Naive thymus-derived CD8-positive, alpha-beta T cell (primary cell): ENCODE measurements around the gene MS4A6E. TPM values are rescaled to one million over a fixed set of nuclear protein-coding genes. Genes with fewer than 3 reads are reported as not detected.

Experiments
- ATAC-seq, 2 donors: fragments of 150-1000 bp; cut with Tn5 transposase in 1 of 2; sonication (Bioruptor Pico), chemical (Tn5 transposase) in 1 of 2; 1 replicate in 1 of 2; 2 replicates in 1 of 2; pipeline ENCODE4 v1.10.0; 2021; ENCODE audit warnings: mild to moderate bottlenecking in 2 of 2, moderate library complexity in 2 of 2
- POLR2A ChIA-PET: fragments of 350-600 bp; sonication (Branson Sonifier 250); formaldehyde crosslinking; loops from one replicate; lab custom pipeline; 2021; ENCODE audit warnings: antibody characterized with exemption; lab: Charles Lee
- DNase-seq, 10 donors: peaks; one replicate each; pipeline versions ENCODE4 v3.0.0 to v3.0.0-alpha.2; 2020 to 2022
- H3K27ac Mint-ChIP-seq, 10 donors: one replicate each; pipeline ENCODE4 v1.8.0; 2020 to 2022; ENCODE audit warnings: mild to moderate bottlenecking in 10 of 10, mixed read lengths in 10 of 10, moderate library complexity in 4 of 10, inconsistent platforms in 1 of 10
- H3K27me3 Mint-ChIP-seq, 5 donors: one replicate each; pipeline ENCODE4 v1.8.0; 2021 to 2022; ENCODE audit warnings: mixed read lengths in 5 of 5
- H3K36me3 Mint-ChIP-seq, 3 donors: one replicate each; pipeline ENCODE4 v1.8.0; 2020 to 2022; ENCODE audit warnings: mixed read lengths in 3 of 3, mild to moderate bottlenecking in 2 of 3, inconsistent platforms in 1 of 3
- H3K4me1 Mint-ChIP-seq, 4 donors: one replicate each; pipeline ENCODE4 v1.8.0; 2021 to 2022; ENCODE audit warnings: mixed read lengths in 4 of 4
- H3K4me3 Mint-ChIP-seq, 10 donors: one replicate each; pipeline ENCODE4 v1.8.0; 2020 to 2022; ENCODE audit warnings: mild to moderate bottlenecking in 10 of 10, mixed read lengths in 10 of 10, moderate library complexity in 6 of 10, inconsistent platforms in 1 of 10
- H3K9me3 Mint-ChIP-seq, 9 donors: one replicate each; pipeline ENCODE4 v1.8.0; 2020 to 2022; ENCODE audit warnings: mixed read lengths in 9 of 9, mild to moderate bottlenecking in 3 of 9, inconsistent platforms in 1 of 9, moderate library complexity in 1 of 9
- polyA plus RNA-seq, 3 donors: library from polyadenylated mRNA; unstranded; fragments of 300-500 nt; fragmentation: Illumina TruSeq; gene quantifications; one replicate each; pipeline ENCODE4 v1.2.3, GENCODE V29; 2021
- total RNA-seq, 8 experiments: library from RNA in 2 of 8; stranded (reverse) in 2 of 8; gene quantifications; one replicate each; pipeline ENCODE4 v1.2.3 and lab custom pipeline; 2021 to 2026

The MS4A6E gene
- total and polyA plus RNA-seq, 5 experiments from 2014 or later = not detected

GRCh38 chr11:60310407-60310998 is 16.6 kb upstream of the MS4A6E start:
- no peaks in the 10 kb centered on the region for H3K36me3 Mint-ChIP-seq
- DNase-seq (no peak), ATAC-seq (no peak)
- no peak overlapping the region for H3K4me3 Mint-ChIP-seq
- H3K27me3 Mint-ChIP-seq = peaks cover 0 to 8% (median 2%) of the 10 kb centered on the region in 5 donors
- H3K9me3 Mint-ChIP-seq = no peaks in the 10 kb centered on the region
- H3K27ac Mint-ChIP-seq = peak overlapping the region in 1 of 10 donors; percentile 24
- peaks cover 0 to 12% (median 0%) of the 10 kb centered on the region in 4 donors for H3K4me1 Mint-ChIP-seq
- POLR2A ChIA-PET = no interaction called here

GRCh38 chr11:60314635-60315321 is 12.3 kb upstream of the MS4A6E start:
- no peak for ATAC-seq
- peaks cover 0 to 9% (median 1%) of the 10 kb centered on the region in 3 donors for H3K36me3 Mint-ChIP-seq
- no peak overlapping the region for H3K4me3 Mint-ChIP-seq
- POLR2A ChIA-PET = no interaction called here
- peaks cover 1 to 19% (median 13%) of the 10 kb centered on the region in 9 donors for H3K9me3 Mint-ChIP-seq
- no peak overlapping the region for H3K27ac Mint-ChIP-seq
- peaks cover 0 to 8% (median 0%) of the 10 kb centered on the region in 4 donors for H3K4me1 Mint-ChIP-seq
- peaks cover 0 to 8% (median 3%) of the 10 kb centered on the region in 5 donors for H3K27me3 Mint-ChIP-seq
- no peak for DNase-seq

GRCh38 chr11:60315871-60316270 is 11.2 kb upstream of the MS4A6E start:
- Mint-ChIP-seq H3K27ac (no peak overlapping the region), H3K4me3 (no peak overlapping the region), H3K36me3 (peaks cover 0 to 19% (median 7%) of the 10 kb centered on the region in 3 donors), H3K27me3 (peaks cover 0 to 8% (median 6%) of the 10 kb centered on the region in 5 donors), H3K9me3 (peaks cover 6 to 30% (median 20%) of the 10 kb centered on the region in 9 donors), H3K4me1 (peaks cover 0 to under 1% (median 0%) of the 10 kb centered on the region in 4 donors)
- no peak for DNase-seq
- POLR2A ChIA-PET = no interaction called here
- no peak for ATAC-seq

GRCh38 chr11:60316317-60316716 is 10.7 kb upstream of the MS4A6E start:
- Mint-ChIP-seq H3K4me1 (no peaks in the 10 kb centered on the region), H3K27ac (no peak overlapping the region), H3K36me3 (peaks cover 0 to 23% (median 8%) of the 10 kb centered on the region in 3 donors), H3K4me3 (no peak overlapping the region), H3K9me3 (peaks cover 7 to 34% (median 25%) of the 10 kb centered on the region in 9 donors), H3K27me3 (peaks cover 0 to 9% (median 7%) of the 10 kb centered on the region in 5 donors)
- DNase-seq (no peak), ATAC-seq (no peak)
- POLR2A ChIA-PET = no interaction called here

- ATAC-seq = no peak
- H3K27me3 Mint-ChIP-seq = peaks cover 0 to 12% (median 8%) of the 10 kb centered on the region in 5 donors
- no peak overlapping the region for H3K4me3 Mint-ChIP-seq
- H3K9me3 Mint-ChIP-seq = peaks cover 11 to 59% (median 36%) of the 10 kb centered on the region in 9 donors
- peaks cover 0 to 42% (median 8%) of the 10 kb centered on the region in 3 donors for H3K36me3 Mint-ChIP-seq
- no peak for DNase-seq
- no peak overlapping the region for H3K27ac Mint-ChIP-seq
- no peaks in the 10 kb centered on the region for H3K4me1 Mint-ChIP-seq
- POLR2A ChIA-PET = no interaction called here
These were observed 8.3 kb upstream of the MS4A6E start for GRCh38 chr11:60318726-60319125.

- peaks cover 11 to 63% (median 36%) of the 10 kb centered on the region in 9 donors for H3K9me3 Mint-ChIP-seq
- DNase-seq = no peak
- H3K27me3 Mint-ChIP-seq = peaks cover 0 to 16% (median 7%) of the 10 kb centered on the region in 5 donors
- H3K27ac Mint-ChIP-seq = no peak overlapping the region
- H3K4me1 Mint-ChIP-seq = no peaks in the 10 kb centered on the region
- H3K4me3 Mint-ChIP-seq = no peak overlapping the region
- POLR2A ChIA-PET = no interaction called here
- H3K36me3 Mint-ChIP-seq = peaks cover 0 to 43% (median 8%) of the 10 kb centered on the region in 3 donors
- ATAC-seq = no peak
These were observed 6.0 kb upstream of the MS4A6E start for GRCh38 chr11:60321051-60321450.

GRCh38 chr11:60328460-60328859 is 1.4 kb downstream of the MS4A6E start:
- no peak for DNase-seq
- Mint-ChIP-seq H3K27me3 (peaks cover 0 to 15% (median 2%) of the 10 kb centered on the region in 5 donors), H3K27ac (no peak overlapping the region), H3K36me3 (peaks cover 0 to 4% (median 0%) of the 10 kb centered on the region in 3 donors), H3K4me3 (no peak overlapping the region), H3K9me3 (peaks cover 0 to 24% (median 3%) of the 10 kb centered on the region in 9 donors), H3K4me1 (no peaks in the 10 kb centered on the region)
- POLR2A ChIA-PET = no interaction called here
- no peak for ATAC-seq

- POLR2A ChIA-PET = no interaction called here
- Mint-ChIP-seq H3K27me3 (peaks cover 0 to 13% (median 4%) of the 10 kb centered on the region in 5 donors), H3K4me1 (no peaks in the 10 kb centered on the region), H3K27ac (no peak overlapping the region), H3K36me3 (no peaks in the 10 kb centered on the region), H3K4me3 (no peak overlapping the region), H3K9me3 (peaks cover 0 to 11% (median 3%) of the 10 kb centered on the region in 9 donors)
- ATAC-seq = no peak
- DNase-seq = no peak
These were observed 5.8 kb downstream of the MS4A6E start for GRCh38 chr11:60332846-60333245.

GRCh38 chr11:60334005-60334620 is 7.1 kb downstream of the MS4A6E start:
- Mint-ChIP-seq H3K27ac (no peak overlapping the region), H3K27me3 (peaks cover 0 to 19% (median 4%) of the 10 kb centered on the region in 5 donors), H3K36me3 (no peaks in the 10 kb centered on the region), H3K9me3 (peaks cover 0 to 10% (median 3%) of the 10 kb centered on the region in 9 donors), H3K4me3 (no peak overlapping the region), H3K4me1 (no peaks in the 10 kb centered on the region)
- DNase-seq (peak; percentile 11 to 77 (median 43)), ATAC-seq (peak; percentile 45 to 66)
- POLR2A ChIA-PET = no interaction called here

- no peaks in the 10 kb centered on the region for H3K36me3 Mint-ChIP-seq
- no peak for DNase-seq
- no peak overlapping the region for H3K4me3 Mint-ChIP-seq
- H3K4me1 Mint-ChIP-seq = no peaks in the 10 kb centered on the region
- H3K27ac Mint-ChIP-seq = no peak overlapping the region
- peaks cover 0 to 22% (median 7%) of the 10 kb centered on the region in 5 donors for H3K27me3 Mint-ChIP-seq
- no peaks in the 10 kb centered on the region for H3K9me3 Mint-ChIP-seq
- no peak for ATAC-seq
- POLR2A ChIA-PET = no interaction called here
These were observed 9.8 kb downstream of the MS4A6E start for GRCh38 chr11:60336767-60337391.

- Mint-ChIP-seq H3K27ac (no peak overlapping the region), H3K27me3 (peaks cover 0 to 23% (median 10%) of the 10 kb centered on the region in 5 donors), H3K36me3 (no peaks in the 10 kb centered on the region), H3K4me1 (no peaks in the 10 kb centered on the region), H3K4me3 (no peak overlapping the region), H3K9me3 (no peaks in the 10 kb centered on the region)
- DNase-seq (no peak), ATAC-seq (no peak)
- POLR2A ChIA-PET = no interaction called here
These were observed 11.0 kb downstream of the MS4A6E start for GRCh38 chr11:60338053-60338452.

GRCh38 chr11:60339356-60339755 is 12.3 kb downstream of the MS4A6E start:
- Mint-ChIP-seq H3K27ac (no peak overlapping the region), H3K4me3 (no peak overlapping the region), H3K27me3 (peaks cover 0 to 19% (median 9%) of the 10 kb centered on the region in 5 donors), H3K4me1 (no peaks in the 10 kb centered on the region), H3K36me3 (no peaks in the 10 kb centered on the region), H3K9me3 (no peaks in the 10 kb centered on the region)
- POLR2A ChIA-PET = no interaction called here
- ATAC-seq (no peak), DNase-seq (no peak)
